Subcutaneous adipose tissue (tissue), 4 donors: Measurements from ENCODE around the gene CFTR. TPM values are rescaled to one million over a fixed set of nuclear protein-coding genes. Genes with fewer than 3 reads are reported as not detected.

Experiments used
- total RNA-seq, 4 donors: library from RNA; depleted of rRNA; stranded (reverse); fragments of >200 nt; gene quantifications; one replicate each; pipeline ENCODE4 v1.1.0, GENCODE V29; 2016
- TF ChIP-seq, protein P1 (sequence below): fragments of 450-650 bp; IDR thresholded peaks from one replicate; pipeline ENCODE4 v1.5.1; 2016; ENCODE audit warnings: low read depth, mild to moderate bottlenecking, control low read depth, antibody characterized with exemption, moderate library complexity

CFTR gene
- total RNA-seq, 4 donors from 2014 or later = 2.6 TPM; not detected in 3

DNA sequence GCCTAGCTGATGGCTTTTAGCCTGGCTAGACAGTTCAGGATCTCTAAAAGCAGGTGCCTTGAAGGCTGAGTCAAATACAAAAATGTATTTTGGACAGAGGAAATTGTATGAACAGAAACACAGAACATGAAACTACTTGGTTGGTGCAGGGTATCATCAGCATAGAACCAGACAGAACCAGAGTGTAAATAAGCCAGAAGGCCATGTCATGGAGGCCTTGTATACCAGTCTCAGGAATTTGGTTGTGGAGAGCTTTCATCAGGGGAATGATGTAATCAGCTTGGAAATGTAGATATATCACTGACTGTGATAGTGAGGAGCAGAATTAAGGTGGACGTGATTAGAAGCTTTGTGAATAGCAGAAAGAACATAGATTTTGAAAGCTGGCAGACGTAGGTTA is 82.9 kb downstream of the CFTR start:
- TF ChIP-seq, protein P1, sequence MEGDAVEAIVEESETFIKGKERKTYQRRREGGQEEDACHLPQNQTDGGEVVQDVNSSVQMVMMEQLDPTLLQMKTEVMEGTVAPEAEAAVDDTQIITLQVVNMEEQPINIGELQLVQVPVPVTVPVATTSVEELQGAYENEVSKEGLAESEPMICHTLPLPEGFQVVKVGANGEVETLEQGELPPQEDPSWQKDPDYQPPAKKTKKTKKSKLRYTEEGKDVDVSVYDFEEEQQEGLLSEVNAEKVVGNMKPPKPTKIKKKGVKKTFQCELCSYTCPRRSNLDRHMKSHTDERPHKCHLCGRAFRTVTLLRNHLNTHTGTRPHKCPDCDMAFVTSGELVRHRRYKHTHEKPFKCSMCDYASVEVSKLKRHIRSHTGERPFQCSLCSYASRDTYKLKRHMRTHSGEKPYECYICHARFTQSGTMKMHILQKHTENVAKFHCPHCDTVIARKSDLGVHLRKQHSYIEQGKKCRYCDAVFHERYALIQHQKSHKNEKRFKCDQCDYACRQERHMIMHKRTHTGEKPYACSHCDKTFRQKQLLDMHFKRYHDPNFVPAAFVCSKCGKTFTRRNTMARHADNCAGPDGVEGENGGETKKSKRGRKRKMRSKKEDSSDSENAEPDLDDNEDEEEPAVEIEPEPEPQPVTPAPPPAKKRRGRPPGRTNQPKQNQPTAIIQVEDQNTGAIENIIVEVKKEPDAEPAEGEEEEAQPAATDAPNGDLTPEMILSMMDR = no peak

DNA sequence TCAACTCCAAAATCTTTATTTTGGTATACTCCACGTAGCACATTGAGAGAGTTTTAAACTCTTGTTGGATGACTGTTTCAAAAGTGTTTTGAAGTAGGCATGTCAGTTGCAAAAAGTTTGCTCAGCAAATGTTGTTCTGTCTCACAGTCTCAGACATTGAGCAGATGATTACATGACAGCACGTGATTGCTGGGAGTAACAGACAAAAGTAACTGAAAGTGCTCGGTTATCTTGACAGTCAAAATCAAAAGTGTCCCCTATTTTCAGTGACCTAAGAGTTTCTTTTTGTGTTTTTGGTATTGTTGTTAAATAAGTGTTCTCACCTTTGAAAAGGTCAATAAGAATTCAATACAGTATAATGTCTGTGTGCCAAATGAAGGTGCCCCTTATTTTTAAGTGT is 84.3 kb downstream of the CFTR start:
- TF ChIP-seq, protein P1 = no peak

DNA sequence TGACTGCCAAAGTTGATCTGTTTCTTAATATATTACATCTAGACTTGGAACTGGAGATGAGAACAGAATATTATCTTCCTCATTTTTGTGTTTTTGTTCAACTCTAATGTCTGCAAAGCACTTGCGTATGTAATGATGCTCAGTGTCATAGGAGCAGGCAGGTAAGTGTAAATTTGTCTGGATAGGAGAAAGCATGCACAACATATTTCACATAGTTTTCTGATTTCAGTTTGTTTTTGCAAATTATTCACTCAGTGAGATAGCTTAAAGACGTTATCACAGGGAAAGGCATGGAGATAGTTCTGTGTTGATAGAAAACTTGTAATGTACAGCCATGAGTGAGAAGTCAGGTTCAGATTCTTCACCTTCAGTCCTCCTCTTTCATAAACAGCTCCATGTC is 84.8 kb downstream of the CFTR start:
- TF ChIP-seq, protein P1 = no peak

DNA sequence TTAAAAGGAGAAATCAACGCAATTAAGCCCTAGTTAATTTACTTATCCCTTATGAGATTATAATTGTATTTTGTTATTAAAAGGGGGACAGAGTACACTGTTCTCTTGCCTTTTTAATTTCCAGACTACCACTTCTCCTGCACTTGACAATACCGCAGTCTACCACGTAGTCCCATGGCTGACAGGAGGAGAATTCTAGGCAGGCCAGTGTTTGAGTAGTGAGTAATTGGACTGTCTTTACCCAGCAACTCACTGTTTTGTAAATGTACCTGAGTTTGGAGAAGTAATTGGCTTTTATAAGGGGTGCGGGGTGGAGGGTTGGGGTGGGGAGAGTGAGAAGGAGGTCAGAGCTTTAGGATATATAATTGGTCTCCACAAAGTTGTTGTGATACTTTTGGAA is 85.4 kb downstream of the CFTR start:
- TF ChIP-seq, protein P1 = no peak

DNA sequence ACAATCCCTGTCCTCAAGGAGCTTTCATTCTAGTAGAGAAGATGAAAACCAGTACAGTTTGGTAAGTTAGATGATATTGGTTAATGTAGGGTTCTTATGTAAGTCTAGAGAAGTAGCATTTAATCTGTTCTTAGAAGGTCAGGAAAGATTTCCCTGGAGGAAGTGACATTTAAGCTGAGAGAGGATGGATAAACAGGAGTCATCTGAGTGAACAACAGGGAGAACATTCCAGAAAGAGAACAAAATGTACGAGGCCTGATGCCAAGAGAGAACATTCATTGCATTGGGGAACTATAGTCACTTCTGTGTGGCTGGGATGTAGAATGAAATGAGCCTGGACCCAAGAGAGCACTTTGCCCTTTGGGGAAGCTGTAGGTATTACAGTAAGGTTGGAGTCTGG is 88.0 kb downstream of the CFTR start:
- TF ChIP-seq, protein P1 = no peak

DNA sequence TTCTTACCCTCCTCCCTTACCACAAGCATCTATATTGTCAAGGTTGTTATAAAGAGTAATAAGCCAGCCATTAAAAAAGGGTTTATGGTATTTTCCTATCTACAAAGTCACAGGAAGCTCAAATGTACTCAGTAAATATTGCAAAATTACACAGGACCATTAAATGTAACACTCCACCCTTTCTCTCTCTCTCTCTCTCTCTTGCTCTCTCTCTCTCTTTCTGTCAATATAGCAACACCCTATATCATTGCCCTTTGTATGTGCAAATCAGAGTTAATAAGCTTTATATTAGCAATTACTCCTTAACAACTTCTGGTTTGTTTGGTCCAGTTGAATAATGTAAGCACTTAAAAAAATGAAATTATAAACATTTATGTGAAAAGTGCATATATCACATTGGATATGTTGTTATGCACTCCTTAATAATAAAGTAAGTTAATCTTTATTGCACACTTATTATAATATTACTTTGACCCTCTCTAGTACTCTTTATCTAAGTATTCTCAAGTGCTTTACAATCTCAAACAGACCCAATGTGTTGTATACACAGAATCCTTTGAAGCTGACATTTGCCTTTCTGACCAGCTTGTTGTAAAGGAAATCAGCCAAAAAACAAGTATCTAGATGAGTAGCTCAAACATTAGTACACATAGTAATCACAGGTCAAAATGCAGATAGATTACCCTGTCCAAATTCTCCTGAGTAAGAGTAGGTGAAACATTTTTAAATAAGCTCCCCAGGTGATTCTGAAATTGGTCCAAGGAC is 93.2 kb downstream of the CFTR start:
- TF ChIP-seq, protein P1 = no peak

DNA sequence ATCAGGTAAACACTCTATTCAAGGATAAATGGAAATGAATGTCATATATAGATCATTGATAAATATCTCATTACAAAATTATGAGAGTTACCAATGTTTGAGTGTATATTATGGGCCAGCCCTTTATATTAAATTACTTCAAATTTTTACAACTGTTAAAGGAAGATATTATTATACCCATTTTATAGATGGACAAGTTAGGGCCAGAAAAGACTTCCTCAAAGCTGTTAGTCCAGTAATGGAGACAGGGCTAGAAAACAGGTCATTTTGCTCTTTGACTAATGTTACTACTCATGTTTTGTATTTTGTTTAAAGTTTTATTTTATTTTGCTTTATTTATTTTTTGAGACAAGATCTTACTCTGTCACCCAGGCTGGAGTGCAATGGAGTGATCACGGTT is 101.6 kb downstream of the CFTR start:
- TF ChIP-seq, protein P1 = no peak
